Putamen (tissue), 1 donor: ENCODE results near the gene PKP1.

Experiments
- DNase-seq: peaks from one replicate; pipeline ENCODE4 v3.0.0-alpha.2; 2016; ENCODE audit warnings: low spot score

Gene PKP1

GRCh38 chr1:201282216-201282615 is 1.1 kb upstream of the PKP1 start:
- DNase-seq = no peak

GRCh38 chr1:201283836-201284553 is 689 bp downstream of the PKP1 start:
- no peak for DNase-seq

- DNase-seq = no peak
Measured at GRCh38 chr1:201284636-201285035, 1.3 kb downstream of the PKP1 start.

- DNase-seq = no peak
Measured at GRCh38 chr1:201285846-201286245, 2.5 kb downstream of the PKP1 start.

- DNase-seq = no peak
Measured at GRCh38 chr1:201286445-201286844, 3.1 kb downstream of the PKP1 start.

- DNase-seq = no peak
Measured at GRCh38 chr1:201288007-201288406, 4.7 kb downstream of the PKP1 start.

- DNase-seq = no peak
Measured at GRCh38 chr1:201288765-201289164, 5.5 kb downstream of the PKP1 start.

- DNase-seq = no peak
Measured at GRCh38 chr1:201290551-201290950, 7.2 kb downstream of the PKP1 start.

GRCh38 chr1:201291916-201292315 is 8.6 kb downstream of the PKP1 start:
- DNase-seq = no peak

- no peak for DNase-seq
Measured at GRCh38 chr1:201294876-201295275, 11.6 kb downstream of the PKP1 start.

GRCh38 chr1:201295346-201295745 is 12.0 kb downstream of the PKP1 start:
- no peak for DNase-seq

- no peak for DNase-seq
Measured at GRCh38 chr1:201295861-201296260, 12.6 kb downstream of the PKP1 start.

GRCh38 chr1:201296352-201296751 is 13.0 kb downstream of the PKP1 start:
- no peak for DNase-seq

GRCh38 chr1:201298396-201299381 is 15.4 kb downstream of the PKP1 start:
- no peak for DNase-seq

GRCh38 chr1:201299968-201300367 is 16.7 kb downstream of the PKP1 start:
- no peak for DNase-seq

GRCh38 chr1:201300641-201301040 is 17.3 kb downstream of the PKP1 start:
- no peak for DNase-seq

GRCh38 chr1:201302163-201303152 is 19.2 kb downstream of the PKP1 start:
- no peak for DNase-seq

- DNase-seq = no peak
Measured at GRCh38 chr1:201304126-201304525, 20.8 kb downstream of the PKP1 start.

- no peak for DNase-seq
Measured at GRCh38 chr1:201305815-201306214, 22.5 kb downstream of the PKP1 start.

GRCh38 chr1:201307231-201307630 is 23.9 kb downstream of the PKP1 start:
- DNase-seq = no peak

GRCh38 chr1:201307760-201308499 is 24.6 kb downstream of the PKP1 start:
- DNase-seq = no peak
